Measurements from ENCODE around the gene GABRG3.

GRCh38 chr15:27046880-27047279, 75.9 kb downstream of the GABRG3 start:
- TF ChIP-seq CTCF (IDR thresholded peaks at IDR 0.05; ENCODE audit: poor library complexity) (no peak), EZH2 (IDR thresholded peaks at IDR 0.05; ENCODE audit: borderline replicate concordance) (no peak), EZH2phosphoT487 (IDR thresholded peaks at IDR 0.05; ENCODE audit: low read depth, severe bottlenecking, unreplicated experiment) (no peak)
